ENCODE results near the gene CSF1R. TPM values are rescaled to one million over a fixed set of nuclear protein-coding genes. Genes with fewer than 3 reads are reported as not detected.

Gene CSF1R
- total and polyA plus RNA-seq, 2 of the 8 experiments (the other 6 are each of a cell fraction or from before 2014, with no cell fraction given): 0.12 TPM; not detected in 1

GRCh38 chr5:150116667-150117400 is 30.5 kb upstream of the CSF1R start:
- no peak for FAIRE-seq
- Histone ChIP-seq H4K20me1 (replicated peaks in 1 of 2; ENCODE audit: control insufficient read depth in 1 of 2, insufficient read depth in 2 of 2, low read length in 2 of 2) (no peaks in the 10 kb centered on the region), H2BK20ac (ENCODE audit: low read length) (no peak overlapping the region), H3K18ac (ENCODE audit: extremely low read depth, low read length) (no peak overlapping the region), H2BK15ac (ENCODE audit: low read length) (no peak overlapping the region), H3K4me3 (ENCODE audit: extremely low read depth in 1 of 4, insufficient read depth in 2 of 4, low read depth in 3 of 4, low read length in 4 of 4) (no peak overlapping the region), H3K4me2 (ENCODE audit: insufficient read depth in 1 of 2, low read depth in 2 of 2, low read length in 2 of 2) (no peak overlapping the region), H2AK5ac (ENCODE audit: low read depth, low read length) (no peak overlapping the region), H3K23me2 (ENCODE audit: low read depth, low read length) (no peaks in the 10 kb centered on the region), H3K27me3 (replicated peaks in 1 of 4; ENCODE audit: control insufficient read depth in 3 of 4, extremely low read depth in 1 of 4, insufficient read depth in 3 of 4, low read length in 3 of 4) (no peaks in the 10 kb centered on the region), H3K79me1 (ENCODE audit: low read depth, low read length) (no peaks in the 10 kb centered on the region), H3K14ac (ENCODE audit: insufficient read length) (no peak overlapping the region), H2BK12ac (ENCODE audit: low read depth, low read length) (no peak overlapping the region), H3K9ac (replicated peaks in 1 of 4; ENCODE audit: extremely low read depth in 1 of 4, low read depth in 3 of 4, low read length in 3 of 4) (no peak overlapping the region), H4K5ac (ENCODE audit: insufficient read length, low read depth, low read length) (no peak overlapping the region), H2BK5ac (ENCODE audit: low read depth, low read length) (no peak overlapping the region), H3K23ac (ENCODE audit: insufficient read length) (no peak overlapping the region), H3K27ac (ENCODE audit: low read depth, low read length) (no peak overlapping the region), H2AFZ (ENCODE audit: low read length) (no peak overlapping the region), H3K4ac (replicated peaks; ENCODE audit: insufficient read length, low read depth, low read length) (no peak overlapping the region), H3K9me3 (ENCODE audit: insufficient read depth in 2 of 2, low read depth in 1 of 2, low read length in 1 of 2) (no peaks in the 10 kb centered on the region), H3K4me1 (replicated peaks in 1 of 4; ENCODE audit: control insufficient read depth in 3 of 4, insufficient read depth in 4 of 4, low read length in 3 of 4) (peaks cover 0 to 13% (median 5%) of the 10 kb centered on the region in 4 experiments; a peak in 4 of 7 replicates), H4K8ac (ENCODE audit: extremely low read depth, insufficient read depth, low read length) (no peak overlapping the region), H4K91ac (replicated peaks; ENCODE audit: insufficient read length, low read length) (no peak overlapping the region), H2BK120ac (replicated peaks; ENCODE audit: low read depth, low read length) (no peak overlapping the region), H3K79me2 (ENCODE audit: control insufficient read depth in 1 of 2, insufficient read depth in 2 of 2, low read length in 2 of 2) (no peaks in the 10 kb centered on the region), H3K36me3 (ENCODE audit: control insufficient read depth in 2 of 4, insufficient read depth in 4 of 4, low read length in 3 of 4) (no peaks in the 10 kb centered on the region), H3K56ac (replicated peaks; ENCODE audit: insufficient read length, low read depth, low read length) (no peak overlapping the region)
- CTCF ChIA-PET (ENCODE audit: partially characterized antibody): interaction anchor here (0.6 to 16.9 kb wide), 15 partner anchors 9 to 1038 kb away, joined by 3 to 188 read pairs (median 4); no protein-coding TSS in a partner anchor
- 89% methylated on average over 10 of the region's 10 CpGs; no CpG with 5 or more reads in 1 of the 2 experiments for WGBS, 2 experiments (ENCODE audit: extremely low coverage in 1 of 2, insufficient coverage in 1 of 2, insufficient read length in 1 of 2, insufficient replicate concordance in 2 of 2, low coverage in 1 of 2, low lambda C conversion rate in 2 of 2, missing lambda C conversion rate in 1 of 2)
- POLR2A ChIA-PET (ENCODE audit: partially characterized antibody): no interaction called here
- DNase-seq (ENCODE audit: low read depth in 1 of 2, low spot score in 2 of 2): no peak
- TF ChIP-seq GTF2F1 (IDR thresholded peaks at IDR 0.05; ENCODE audit: borderline replicate concordance, low read depth, low read length) (no peak), TAF1 (IDR thresholded peaks at IDR 0.05; ENCODE audit: low read depth, low read length) (no peak), SP1 (IDR thresholded peaks at IDR 0.05; ENCODE audit: low read depth, low read length) (no peak), RFX5 (IDR thresholded peaks at IDR 0.05; ENCODE audit: borderline replicate concordance, low read depth, low read length) (no peak), SAP30 (IDR thresholded peaks at IDR 0.05; ENCODE audit: insufficient read depth, insufficient replicate concordance, low read length) (no peak), SP2 (IDR thresholded peaks at IDR 0.05; ENCODE audit: low read length) (no peak), PHF8 (conservative IDR thresholded peaks at IDR 0.05; ENCODE audit: low read depth, low read length) (no peak), SUZ12 (IDR thresholded peaks at IDR 0.05; ENCODE audit: low read length) (no peak), MAFK (IDR thresholded peaks at IDR 0.05; ENCODE audit: low read depth, low read length) (no peak), BRCA1 (IDR thresholded peaks at IDR 0.05; ENCODE audit: low read depth, low read length) (no peak), NRF1 (IDR thresholded peaks at IDR 0.05; ENCODE audit: low read depth, low read length) (no peak)
- TF ChIP-seq, protein P1, sequence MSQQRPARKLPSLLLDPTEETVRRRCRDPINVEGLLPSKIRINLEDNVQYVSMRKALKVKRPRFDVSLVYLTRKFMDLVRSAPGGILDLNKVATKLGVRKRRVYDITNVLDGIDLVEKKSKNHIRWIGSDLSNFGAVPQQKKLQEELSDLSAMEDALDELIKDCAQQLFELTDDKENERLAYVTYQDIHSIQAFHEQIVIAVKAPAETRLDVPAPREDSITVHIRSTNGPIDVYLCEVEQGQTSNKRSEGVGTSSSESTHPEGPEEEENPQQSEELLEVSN (IDR thresholded peaks at IDR 0.05): no peak
- TF ChIP-seq, protein P2, sequence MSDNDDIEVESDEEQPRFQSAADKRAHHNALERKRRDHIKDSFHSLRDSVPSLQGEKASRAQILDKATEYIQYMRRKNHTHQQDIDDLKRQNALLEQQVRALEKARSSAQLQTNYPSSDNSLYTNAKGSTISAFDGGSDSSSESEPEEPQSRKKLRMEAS (IDR thresholded peaks at IDR 0.05): no peak
